Measurements from ENCODE around the gene MAP3K5. TPM values are rescaled to one million over a fixed set of nuclear protein-coding genes. Genes with fewer than 3 reads are reported as not detected.

Gene MAP3K5
- total RNA-seq, 2 donors from 2014 or later: 8.7 to 9.0 TPM

DNA sequence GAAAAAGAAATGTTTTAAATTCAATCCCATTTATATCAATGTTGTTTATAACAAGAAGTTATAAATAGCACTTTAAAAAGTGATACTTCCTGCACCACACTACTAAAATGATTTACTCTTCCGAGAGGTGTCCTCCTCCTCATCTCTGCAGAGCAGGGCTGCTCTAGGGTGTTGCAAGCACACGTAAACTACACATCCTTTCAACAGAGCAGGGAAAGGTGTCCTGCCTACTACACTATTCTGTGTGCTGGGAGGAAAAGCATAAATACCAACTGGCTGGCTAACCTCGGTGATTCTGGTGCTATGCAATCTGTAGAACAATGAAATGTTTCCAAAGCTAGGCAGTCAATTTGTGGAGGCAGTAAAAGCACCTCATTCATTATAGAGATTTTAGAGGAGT lies 152.6 kb downstream of the MAP3K5 start:
- H3K27ac Mint-ChIP-seq: no peak overlapping the region
- H3K9me3 Mint-ChIP-seq: no peaks in the 10 kb centered on the region
- no peak for DNase-seq (ENCODE audit: low spot score in 2 of 2)
- peaks cover 0 to 5% of the 10 kb centered on the region in 2 donors for H3K36me3 Mint-ChIP-seq
- no peak for ATAC-seq

- Mint-ChIP-seq H3K9me3 (no peaks in the 10 kb centered on the region), H3K27ac (no peak overlapping the region), H3K36me3 (peaks cover 0 to 5% of the 10 kb centered on the region in 2 donors)
- DNase-seq (ENCODE audit: low spot score in 2 of 2) (no peak), ATAC-seq (no peak)
These were observed 156.7 kb downstream of the MAP3K5 start for GRCh38 chr6:136635615-136636014.

DNA sequence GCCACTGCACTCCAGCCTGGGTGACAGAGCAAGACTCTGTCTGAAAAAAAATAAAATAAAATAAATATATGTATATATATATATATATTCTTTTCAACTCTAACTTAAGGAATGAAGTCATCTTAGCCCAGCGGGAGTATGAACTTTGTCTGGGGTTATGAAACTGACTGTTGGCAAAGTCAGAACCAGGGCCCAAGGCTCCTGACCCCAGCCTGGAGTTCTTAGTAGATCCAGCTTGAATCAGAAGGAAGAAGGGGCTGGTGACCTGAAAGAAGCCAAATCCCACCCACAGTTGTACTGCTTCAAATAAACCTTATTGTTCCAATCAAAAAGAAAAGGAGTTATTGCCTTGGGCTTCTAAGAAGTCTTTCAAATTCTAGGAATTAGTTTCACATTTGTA lies 158.9 kb downstream of the MAP3K5 start:
- H3K36me3 Mint-ChIP-seq: peaks cover 0 to 11% of the 10 kb centered on the region in 2 donors
- H3K9me3 Mint-ChIP-seq: no peaks in the 10 kb centered on the region
- ATAC-seq (no peak), DNase-seq (ENCODE audit: low spot score in 2 of 2) (no peak)
- H3K27ac Mint-ChIP-seq: no peak overlapping the region

- Mint-ChIP-seq H3K27ac (no peak overlapping the region), H3K9me3 (no peaks in the 10 kb centered on the region), H3K36me3 (peaks cover 0 to 6% of the 10 kb centered on the region in 2 donors)
- ATAC-seq (peak; percentile 48 to 69), DNase-seq (ENCODE audit: low spot score in 2 of 2) (no peak)
These were observed 163.3 kb downstream of the MAP3K5 start for GRCh38 chr6:136628996-136629395.

GRCh38 chr6:136627191-136627590 lies 165.1 kb downstream of the MAP3K5 start:
- ATAC-seq (no peak), DNase-seq (ENCODE audit: low spot score in 2 of 2) (no peak)
- H3K9me3 Mint-ChIP-seq: no peaks in the 10 kb centered on the region
- H3K36me3 Mint-ChIP-seq: peaks cover 0 to 6% of the 10 kb centered on the region in 2 donors
- H3K27ac Mint-ChIP-seq: no peak overlapping the region

GRCh38 chr6:136625293-136625692 lies 167.0 kb downstream of the MAP3K5 start:
- DNase-seq (ENCODE audit: low spot score in 2 of 2) (no peak), ATAC-seq (no peak)
- Mint-ChIP-seq H3K9me3 (no peaks in the 10 kb centered on the region), H3K36me3 (peaks cover 0 to 5% of the 10 kb centered on the region in 2 donors), H3K27ac (no peak overlapping the region)

DNA sequence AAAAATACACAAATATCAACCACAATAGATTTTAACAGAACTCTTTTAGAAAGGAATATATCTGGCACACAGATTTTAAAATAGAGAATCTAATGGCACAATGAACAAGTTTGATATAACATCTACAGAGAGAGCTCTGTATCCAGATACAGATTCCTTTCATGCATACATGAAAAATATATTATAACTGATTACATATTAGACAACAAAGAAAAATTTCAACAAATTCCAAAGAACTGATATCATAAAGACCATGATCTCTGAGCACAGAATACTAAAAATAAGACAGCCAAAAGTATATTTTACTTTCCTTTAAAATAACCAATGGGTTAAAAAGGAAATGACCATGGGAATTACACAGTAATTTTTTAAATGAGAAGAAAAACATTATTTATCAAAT lies 167.9 kb downstream of the MAP3K5 start:
- ATAC-seq (no peak), DNase-seq (ENCODE audit: low spot score in 2 of 2) (no peak)
- Mint-ChIP-seq H3K9me3 (no peaks in the 10 kb centered on the region), H3K27ac (no peak overlapping the region), H3K36me3 (no peaks in the 10 kb centered on the region)

DNA sequence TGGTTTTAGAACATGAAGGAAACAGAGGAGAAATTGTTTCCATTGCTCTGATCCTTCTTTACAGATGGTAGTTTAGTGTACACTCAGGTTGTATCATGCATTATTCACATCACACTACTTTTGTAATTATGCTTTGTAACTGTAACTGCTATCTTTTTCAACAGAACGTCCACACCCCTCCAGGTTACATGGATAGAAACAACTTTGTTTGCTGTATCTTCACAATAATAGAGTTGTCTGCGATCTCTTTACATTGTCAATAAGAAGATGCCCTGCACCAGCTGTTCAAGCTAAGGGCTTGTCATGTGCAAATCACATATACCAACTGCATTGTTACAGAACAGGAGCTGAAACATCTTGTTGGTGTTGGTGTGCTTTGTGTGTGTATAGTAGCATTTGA lies 174.2 kb downstream of the MAP3K5 start:
- no peak for ATAC-seq
- no peak for DNase-seq (ENCODE audit: low spot score in 2 of 2)
- no peaks in the 10 kb centered on the region for H3K36me3 Mint-ChIP-seq
- no peaks in the 10 kb centered on the region for H3K9me3 Mint-ChIP-seq
- H3K27ac Mint-ChIP-seq: no peak overlapping the region

GRCh38 chr6:136616527-136616926 lies 175.8 kb downstream of the MAP3K5 start:
- H3K36me3 Mint-ChIP-seq: no peaks in the 10 kb centered on the region
- no peaks in the 10 kb centered on the region for H3K9me3 Mint-ChIP-seq
- DNase-seq (ENCODE audit: low spot score in 2 of 2): no peak
- no peak overlapping the region for H3K27ac Mint-ChIP-seq
- no peak for ATAC-seq

DNA sequence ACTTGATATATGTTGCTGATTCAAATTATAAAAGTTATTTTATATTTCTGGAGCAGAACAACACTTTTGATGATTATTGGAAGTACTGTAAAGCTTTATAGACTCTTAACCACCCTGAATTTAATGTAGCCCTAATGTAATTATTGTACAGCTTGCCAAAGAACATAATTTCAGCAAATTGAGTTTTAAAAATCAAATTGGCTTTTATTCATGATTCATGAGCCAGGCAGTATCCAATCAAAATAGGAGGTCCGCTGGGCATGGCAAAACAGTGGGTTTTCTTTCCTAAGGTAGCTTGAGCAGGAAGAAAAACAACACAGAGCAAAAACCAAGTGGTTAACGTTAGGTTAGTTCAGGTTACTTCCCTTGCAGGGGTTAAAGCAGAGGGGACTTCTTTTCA lies 177.3 kb downstream of the MAP3K5 start:
- no peaks in the 10 kb centered on the region for H3K9me3 Mint-ChIP-seq

DNA sequence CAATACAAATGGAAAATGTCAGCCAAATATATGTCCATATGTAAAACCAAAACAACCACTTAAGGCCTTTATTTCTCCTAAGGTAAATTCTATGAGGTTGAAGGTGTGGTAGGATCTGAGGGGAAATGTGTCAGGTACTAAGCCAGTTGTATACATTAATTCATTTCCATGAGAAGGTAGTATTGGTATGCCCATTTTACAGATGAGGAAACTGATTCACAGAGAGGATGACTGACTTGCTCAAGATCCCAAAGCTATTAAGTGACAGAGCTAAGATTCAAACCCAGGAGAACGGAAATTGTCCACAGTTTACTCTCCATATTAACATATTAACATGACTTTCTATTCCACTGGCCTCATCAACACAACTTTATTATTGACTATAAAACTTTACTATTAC lies 177.9 kb downstream of the MAP3K5 start:
- Mint-ChIP-seq H3K36me3 (no peaks in the 10 kb centered on the region), H3K27ac (no peak overlapping the region), H3K9me3 (no peaks in the 10 kb centered on the region)
- ATAC-seq (no peak), DNase-seq (ENCODE audit: low spot score in 2 of 2) (no peak)

More for the DNA sequence above, 177.3 kb downstream of the MAP3K5 start:
- ATAC-seq: no peak
- no peak for DNase-seq (ENCODE audit: low spot score in 2 of 2)
- Mint-ChIP-seq H3K27ac (no peak overlapping the region), H3K36me3 (no peaks in the 10 kb centered on the region)

DNA sequence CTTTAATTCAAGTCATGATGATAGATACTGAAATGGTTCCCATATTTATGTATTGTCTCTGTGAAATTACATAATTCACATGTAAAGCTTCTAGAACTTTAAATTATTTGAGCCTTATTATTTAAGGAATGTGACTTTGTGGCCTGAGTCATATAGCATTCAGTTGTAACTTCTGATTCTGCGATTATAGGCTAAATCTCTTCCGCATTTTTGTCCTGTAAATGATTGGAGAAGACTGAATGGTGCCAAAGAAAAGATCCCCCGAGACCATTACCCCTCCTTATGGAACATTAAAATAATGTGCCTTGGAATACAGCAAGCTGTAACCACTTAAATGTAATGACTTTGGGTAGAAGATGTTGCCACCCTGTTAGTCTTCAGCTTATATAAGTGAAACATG lies 178.8 kb downstream of the MAP3K5 start:
- no peaks in the 10 kb centered on the region for H3K36me3 Mint-ChIP-seq
- no peaks in the 10 kb centered on the region for H3K9me3 Mint-ChIP-seq
- DNase-seq (ENCODE audit: low spot score in 2 of 2) (no peak), ATAC-seq (no peak)
- H3K27ac Mint-ChIP-seq: no peak overlapping the region

GRCh38 chr6:136612666-136613389 lies 179.4 kb downstream of the MAP3K5 start:
- DNase-seq (ENCODE audit: low spot score in 2 of 2): no peak
- no peaks in the 10 kb centered on the region for H3K9me3 Mint-ChIP-seq
- no peak overlapping the region for H3K27ac Mint-ChIP-seq
- no peaks in the 10 kb centered on the region for H3K36me3 Mint-ChIP-seq
- no peak for ATAC-seq

DNA sequence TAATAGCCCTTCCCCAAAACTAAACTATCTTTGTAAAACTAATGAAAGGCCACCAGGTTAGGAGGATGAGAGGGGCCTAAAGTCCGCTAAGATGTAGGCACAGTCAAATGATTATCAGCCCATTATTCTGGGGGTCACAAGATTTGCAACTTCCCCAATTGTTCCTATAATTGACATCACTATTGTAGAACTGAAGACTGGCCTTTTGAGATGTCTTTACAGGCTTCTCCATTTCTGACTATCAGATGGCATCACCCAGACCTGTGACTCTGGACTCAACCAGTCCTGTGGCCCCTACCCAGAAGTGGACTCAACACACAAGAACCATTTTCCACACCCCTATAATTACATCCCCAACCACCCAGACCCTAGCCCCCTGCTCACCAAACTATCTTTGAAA lies 180.5 kb downstream of the MAP3K5 start:
- no peaks in the 10 kb centered on the region for H3K36me3 Mint-ChIP-seq
- H3K9me3 Mint-ChIP-seq: no peaks in the 10 kb centered on the region
- H3K27ac Mint-ChIP-seq: no peak overlapping the region
- DNase-seq (ENCODE audit: low spot score in 2 of 2): no peak
- ATAC-seq: no peak

DNA sequence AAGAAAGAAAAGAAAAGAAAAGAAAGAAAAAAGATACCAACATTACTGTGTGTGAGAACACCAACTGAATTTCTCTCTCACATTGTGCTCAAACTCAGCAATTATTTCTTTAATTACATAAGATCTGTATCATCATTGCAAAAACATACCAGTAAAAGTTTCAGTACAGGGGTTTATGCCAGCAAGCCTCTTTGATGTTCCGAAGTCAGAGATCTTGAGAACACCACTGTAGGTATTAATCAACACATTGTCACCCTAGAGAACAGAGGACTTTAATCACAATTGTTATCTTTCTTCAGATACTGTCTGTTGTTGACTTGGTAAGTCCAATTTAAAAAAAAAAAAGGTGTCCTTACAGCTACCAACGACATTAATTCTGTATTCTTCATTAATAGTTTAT lies 181.1 kb downstream of the MAP3K5 start:
- DNase-seq (ENCODE audit: low spot score in 2 of 2) (no peak), ATAC-seq (no peak)
- Mint-ChIP-seq H3K36me3 (no peaks in the 10 kb centered on the region), H3K27ac (no peak overlapping the region), H3K9me3 (no peaks in the 10 kb centered on the region)

GRCh38 chr6:136609873-136610706 lies 182.2 kb downstream of the MAP3K5 start:
- peak; percentile 19 to 70 for ATAC-seq
- no peaks in the 10 kb centered on the region for H3K9me3 Mint-ChIP-seq
- H3K27ac Mint-ChIP-seq: peak overlapping the region in 1 of 2 donors; percentile 84
- no peak for DNase-seq (ENCODE audit: low spot score in 2 of 2)
- H3K36me3 Mint-ChIP-seq: no peaks in the 10 kb centered on the region

GRCh38 chr6:136608991-136609390 lies 183.3 kb downstream of the MAP3K5 start:
- H3K9me3 Mint-ChIP-seq: no peaks in the 10 kb centered on the region
- peaks cover 0 to 1% of the 10 kb centered on the region in 2 donors for H3K36me3 Mint-ChIP-seq
- no peak for ATAC-seq
- no peak overlapping the region for H3K27ac Mint-ChIP-seq
- DNase-seq (ENCODE audit: low spot score in 2 of 2): no peak
